OCI-LY7 (cell line): ENCODE data around the gene RAD51B. TPM values are rescaled to one million over a fixed set of nuclear protein-coding genes. Genes with fewer than 3 reads are reported as not detected.

Source experiments
- BruUV-seq: library from RNA; stranded (reverse); fragments of 400-500 nt; replicated peaks from 2 replicates; lab custom pipeline; 2021; lab: Mats Ljungman, UMichigan
- CTCF ChIA-PET: fragments of 300-600 bp; sonication (Branson Sonifier 250); formaldehyde crosslinking; loops from one replicate; lab custom pipeline; 2022; ENCODE audit warnings: antibody characterized with exemption; ENCODE audit not compliant: unreplicated experiment; lab: Charles Lee
- POLR2A ChIA-PET: fragments of 300-600 bp; sonication (Branson Sonifier 250); formaldehyde crosslinking; loops from one replicate; lab custom pipeline; 2022; ENCODE audit warnings: antibody characterized with exemption; lab: Charles Lee
- DNase-seq: peaks from one replicate; pipeline ENCODE4 v3.0.0-alpha.2; 2015; ENCODE audit warnings: low spot score
- H2AFZ ChIP-seq: fragments of 200-600 bp; sonication (generic), shearing (Covaris generic); 2 replicates; pipeline ENCODE4 v1.6.1; 2014; ENCODE audit warnings: mild to moderate bottlenecking, antibody characterized with exemption, low read length, moderate library complexity
- H3K27ac ChIP-seq: fragments of 200-600 bp; sonication (generic); 2 replicates; pipeline ENCODE4 v1.5.1; 2014; ENCODE audit warnings: mixed run types, low read depth, mild to moderate bottlenecking, moderate library complexity, low read length, inconsistent platforms; ENCODE audit not compliant: poor library complexity, severe bottlenecking
- H3K36me3 ChIP-seq: fragments of 200-600 bp; sonication (generic); 2 replicates; pipeline ENCODE4 v1.6.1; 2014; ENCODE audit warnings: mild to moderate bottlenecking, antibody characterized with exemption, low read length, moderate library complexity, mixed read lengths; ENCODE audit not compliant: insufficient read depth
- H3K4me1 ChIP-seq: fragments of 200-600 bp; sonication (generic); 2 replicates; pipeline ENCODE4 v1.5.1; 2014; ENCODE audit warnings: mild to moderate bottlenecking, low read length; ENCODE audit not compliant: insufficient read depth, poor library complexity, severe bottlenecking
- H3K4me2 ChIP-seq: fragments of 200-600 bp; sonication (generic); 2 replicates; pipeline ENCODE4 v1.6.1; 2014; ENCODE audit warnings: mild to moderate bottlenecking, low read length
- H3K4me3 ChIP-seq: fragments of 200-600 bp; sonication (generic); 2 replicates; pipeline ENCODE4 v1.5.1; 2014; ENCODE audit warnings: mild to moderate bottlenecking, low read depth, low read length; ENCODE audit not compliant: poor library complexity, severe bottlenecking
- H3K79me2 ChIP-seq: fragments of 200-600 bp; sonication (generic); 2 replicates; pipeline ENCODE4 v1.6.1; 2016; ENCODE audit warnings: low read depth, mild to moderate bottlenecking, low read length, moderate library complexity, mixed read lengths; ENCODE audit not compliant: insufficient read depth
- H3K9me2 ChIP-seq: fragments of 200-600 bp; sonication (generic); 2 replicates; pipeline ENCODE4 v1.6.1; 2016; ENCODE audit warnings: mild to moderate bottlenecking, low read length, mixed read lengths; ENCODE audit not compliant: insufficient read depth
- H3K9me3 ChIP-seq: fragments of 200-600 bp; sonication (generic); 2 replicates; pipeline ENCODE4 v1.6.1; 2014; ENCODE audit warnings: mild to moderate bottlenecking, mixed run types, low read length, mixed read lengths
- H4K20me1 ChIP-seq: fragments of 200-600 bp; sonication (generic); 2 replicates; pipeline ENCODE4 v1.6.1; 2014; ENCODE audit warnings: mild to moderate bottlenecking, antibody characterized with exemption, low read length, moderate library complexity, mixed read lengths; ENCODE audit not compliant: insufficient read depth
- CTCF ChIP-seq: fragments of 200-600 bp; sonication (generic); conservative IDR thresholded peaks from 2 replicates; pipeline ENCODE4 v1.5.1; 2014; ENCODE audit warnings: mild to moderate bottlenecking, antibody characterized with exemption, low read length, moderate library complexity, mixed read lengths
- EZH2phosphoT487 ChIP-seq: fragments of 200-600 bp; sonication (generic); IDR thresholded peaks from 2 replicates; pipeline ENCODE4 v1.6.1; 2018; ENCODE audit warnings: low read depth, borderline replicate concordance, mild to moderate bottlenecking, mixed run types, antibody characterized with exemption, low read length, moderate library complexity, mixed read lengths
- intact Hi-C: fragments of 100-400 bp; cut with micrococcal nuclease; formaldehyde crosslinking; loops from one replicate; pipeline ENCODE4 v1.10.0; 2022; ENCODE audit not compliant: unreplicated experiment
- total RNA-seq, 2 experiments: library from RNA; depleted of rRNA in 1 of 2; stranded (reverse); fragments of >200 nt in 1 of 2; shearing (Covaris generic) in 1 of 2; gene quantifications; 2 replicates each; pipeline ENCODE4 v1.2.3, GENCODE V29; 2014 to 2022

The RAD51B gene
- total RNA-seq, 2 experiments from 2014 or later, result 41.4 to 89.9 TPM

- Histone ChIP-seq H3K4me2 (no peak overlapping the region), H3K27ac (no peak overlapping the region), H3K9me2 (no peaks in the 10 kb centered on the region), H3K79me2 (no peaks in the 10 kb centered on the region), H3K36me3 (no peaks in the 10 kb centered on the region), H4K20me1 (no peaks in the 10 kb centered on the region), H3K9me3 (no peaks in the 10 kb centered on the region), H2AFZ (no peak overlapping the region), H3K4me1 (no peaks in the 10 kb centered on the region), H3K4me3 (no peak overlapping the region)
- TF ChIP-seq EZH2phosphoT487 (no peak), CTCF (no peak)
- POLR2A ChIA-PET, result interaction anchor here (1.4 kb wide), 1 partner anchor 17 kb away, joined by 3 read pairs; no protein-coding TSS in a partner anchor
- no TSS peak for BruUV-seq
- CTCF ChIA-PET, result no interaction called here
- no peak for DNase-seq
- intact Hi-C loops, result no loop called here
These were observed 760.6 kb downstream of the RAD51B start for GRCh38 chr14:68580096-68580645.

- Histone ChIP-seq H4K20me1 (no peaks in the 10 kb centered on the region), H3K79me2 (no peaks in the 10 kb centered on the region), H3K9me2 (no peaks in the 10 kb centered on the region), H3K4me3 (no peak overlapping the region), H2AFZ (no peak overlapping the region), H3K36me3 (no peaks in the 10 kb centered on the region), H3K27ac (no peak overlapping the region), H3K4me2 (no peak overlapping the region), H3K9me3 (no peaks in the 10 kb centered on the region), H3K4me1 (no peaks in the 10 kb centered on the region)
- ChIA-PET CTCF (no interaction called here), POLR2A (interaction anchor here (0.6 kb wide), 1 partner anchor 930 kb away, joined by 5 read pairs; no protein-coding TSS in a partner anchor)
- intact Hi-C loops, result no loop called here
- no TSS peak for BruUV-seq
- no peak for TF ChIP-seq EZH2phosphoT487
- no peak for TF ChIP-seq CTCF
- DNase-seq, result no peak
These were observed 761.1 kb downstream of the RAD51B start for GRCh38 chr14:68580671-68581070.

GRCh38 chr14:68583548-68584280 is 764.1 kb downstream of the RAD51B start:
- H3K4me3 ChIP-seq, result no peak overlapping the region
- H3K79me2 ChIP-seq, result no peaks in the 10 kb centered on the region
- CTCF ChIA-PET, result no interaction called here

More at GRCh38 chr14:68583548-68584280, 764.1 kb downstream of the RAD51B start:
- Histone ChIP-seq H3K36me3 (no peaks in the 10 kb centered on the region), H3K27ac (no peak overlapping the region), H2AFZ (no peak overlapping the region), H3K4me2 (no peak overlapping the region), H4K20me1 (no peaks in the 10 kb centered on the region), H3K9me3 (no peaks in the 10 kb centered on the region), H3K9me2 (no peaks in the 10 kb centered on the region), H3K4me1 (no peaks in the 10 kb centered on the region)
- intact Hi-C loops, result no loop called here
- BruUV-seq, result no TSS peak
- DNase-seq, result no peak
- POLR2A ChIA-PET, result no interaction called here
- TF ChIP-seq CTCF, result no peak
